ENCODE data around the gene GPATCH3.
"Not testable (repeated sequence)": the region's sequence is repeated elsewhere in the genome, so short reads cannot be mapped to it uniquely, and the experiment has no call there.

GPATCH3 gene

GRCh38 chr1:26900815-26901511, 696 bp upstream of the GPATCH3 start:
- no peaks in the 10 kb centered on the region for H3K27me3 Mint-ChIP-seq
- ATAC-seq (replicated peaks) = peak; percentile 1 to 4
- H3K27ac Mint-ChIP-seq = peak overlapping the region; percentile 100

DNA sequence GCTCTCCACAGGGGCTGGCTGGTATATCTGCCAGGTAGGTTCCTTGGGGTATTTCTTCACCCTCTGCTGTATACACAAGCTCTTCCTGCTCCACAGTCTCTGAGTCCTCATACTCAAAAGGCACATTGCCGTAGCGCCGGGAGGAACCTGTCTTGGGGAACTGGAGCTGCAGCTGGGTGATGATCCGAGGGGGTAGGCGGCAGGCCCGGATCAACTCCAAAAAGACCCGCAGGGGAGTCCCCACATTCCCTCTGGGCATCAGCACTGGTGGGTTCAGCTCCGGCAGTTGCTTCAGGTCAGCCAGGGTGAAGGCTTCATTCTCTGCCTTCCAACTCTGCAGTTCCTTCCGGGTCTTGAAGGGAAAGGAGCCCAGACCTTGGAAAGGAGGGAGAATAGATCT, 2.9 kb downstream of the GPATCH3 start:
- Mint-ChIP-seq H3K27ac (peak overlapping the region; percentile 48), H3K9me3 (no peaks in the 10 kb centered on the region), H3K36me3 (peaks cover 28 to 42% of the 10 kb centered on the region in 2 donors), H3K4me3 (no peak overlapping the region), H3K27me3 (no peaks in the 10 kb centered on the region), H3K4me1 (peaks cover 26 to 30% of the 10 kb centered on the region in 2 donors)
- no peak for ATAC-seq (replicated peaks)
- no peak for DNase-seq

More at GRCh38 chr1:26900815-26901511, 696 bp upstream of the GPATCH3 start:
- DNase-seq = no peak
- peaks cover 10 to 11% of the 10 kb centered on the region in 2 donors for H3K36me3 Mint-ChIP-seq
- H3K9me3 Mint-ChIP-seq = no peaks in the 10 kb centered on the region
- H3K4me3 Mint-ChIP-seq = peak overlapping the region; percentile 92 to 98
- peaks cover 21 to 30% of the 10 kb centered on the region in 2 donors for H3K4me1 Mint-ChIP-seq

DNA sequence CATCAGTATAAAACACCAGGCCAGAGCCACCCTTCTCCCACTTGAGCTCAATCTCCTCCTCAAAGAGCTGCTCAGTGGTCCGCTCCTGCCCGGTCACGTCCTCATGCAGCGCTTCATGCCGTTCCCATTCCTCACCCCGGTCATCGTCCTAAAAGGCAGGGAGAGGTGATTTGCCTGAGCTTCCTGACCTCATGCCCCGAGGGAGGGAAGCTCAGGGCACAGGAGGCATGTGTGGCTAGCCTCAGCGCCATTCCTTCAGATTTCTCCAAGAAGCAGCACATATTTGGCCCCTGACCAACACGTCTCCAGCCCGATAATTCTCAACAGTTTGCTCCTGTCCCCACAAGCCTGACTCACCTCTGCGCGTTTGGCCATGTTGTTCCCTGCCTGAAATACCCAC, 6.0 kb downstream of the GPATCH3 start:
- no peaks in the 10 kb centered on the region for H3K27me3 Mint-ChIP-seq
- no peak overlapping the region for H3K4me3 Mint-ChIP-seq
- H3K27ac Mint-ChIP-seq = peak overlapping the region; percentile 11
- H3K4me1 Mint-ChIP-seq = peaks cover 22 to 33% of the 10 kb centered on the region in 2 donors
- no peak for DNase-seq
- H3K9me3 Mint-ChIP-seq = no peaks in the 10 kb centered on the region
- ATAC-seq (replicated peaks) = no peak
- H3K36me3 Mint-ChIP-seq = peaks cover 42 to 48% of the 10 kb centered on the region in 2 donors

- no peaks in the 10 kb centered on the region for H3K9me3 Mint-ChIP-seq
- H3K27ac Mint-ChIP-seq = peak overlapping the region; percentile 97
- H3K36me3 Mint-ChIP-seq = peaks cover 45 to 59% of the 10 kb centered on the region in 2 donors
- ATAC-seq (replicated peaks) (peak; percentile 45 to 51), DNase-seq (no peak)
- no peaks in the 10 kb centered on the region for H3K27me3 Mint-ChIP-seq
- H3K4me1 Mint-ChIP-seq = peaks cover 25 to 41% of the 10 kb centered on the region in 2 donors
- peak overlapping the region; percentile 97 to 98 for H3K4me3 Mint-ChIP-seq
Observed at GRCh38 chr1:26890467-26890796, 9.8 kb downstream of the GPATCH3 start.

GRCh38 chr1:26889551-26890466, 10.5 kb downstream of the GPATCH3 start, which contains the start of gene GPN2:
TSS of gene GPN2 (minus strand) at chr1:26890283. CDS start at chr1:26890096, 187 bp downstream.
- H3K4me1 Mint-ChIP-seq = peaks cover 29 to 46% of the 10 kb centered on the region in 2 donors
- no peaks in the 10 kb centered on the region for H3K9me3 Mint-ChIP-seq
- H3K36me3 Mint-ChIP-seq = peaks cover 49 to 60% of the 10 kb centered on the region in 2 donors
- DNase-seq = peak; percentile 71
- H3K27ac Mint-ChIP-seq = peak within 1 kb of the TSS; percentile 97
- peak within 1 kb of the TSS; percentile 97 to 98 for H3K4me3 Mint-ChIP-seq
- no peaks in the 10 kb centered on the region for H3K27me3 Mint-ChIP-seq
- peak; percentile 97 to 98 for ATAC-seq (replicated peaks)

DNA sequence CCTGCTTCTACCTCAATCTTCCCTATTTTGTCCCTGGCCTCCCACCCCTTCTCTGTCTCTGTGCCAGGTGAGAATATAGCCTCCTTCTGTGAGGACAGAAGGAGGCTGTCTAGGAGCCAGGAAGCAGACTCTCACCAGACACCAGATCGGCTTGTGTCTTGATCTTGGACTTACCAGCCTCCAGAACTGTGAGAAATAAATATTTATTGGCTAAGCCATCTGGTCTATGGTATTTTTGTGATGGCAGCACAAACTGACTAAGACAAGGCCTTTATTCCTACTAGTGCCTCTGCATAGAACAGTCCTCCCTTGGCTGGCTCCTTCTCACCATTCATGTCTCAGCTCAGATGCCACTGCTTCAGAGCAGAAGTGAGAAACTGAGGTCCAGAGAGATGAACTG, 12.0 kb downstream of the GPATCH3 start:
- DNase-seq (no peak), ATAC-seq (replicated peaks) (no peak)
- Mint-ChIP-seq H3K9me3 (no peaks in the 10 kb centered on the region), H3K36me3 (peaks cover 53 to 61% of the 10 kb centered on the region in 2 donors), H3K4me1 (peaks cover 25 to 51% of the 10 kb centered on the region in 2 donors), H3K27ac (peak overlapping the region; percentile 97), H3K27me3 (no peaks in the 10 kb centered on the region), H3K4me3 (peak overlapping the region; percentile 97 to 98)

DNA sequence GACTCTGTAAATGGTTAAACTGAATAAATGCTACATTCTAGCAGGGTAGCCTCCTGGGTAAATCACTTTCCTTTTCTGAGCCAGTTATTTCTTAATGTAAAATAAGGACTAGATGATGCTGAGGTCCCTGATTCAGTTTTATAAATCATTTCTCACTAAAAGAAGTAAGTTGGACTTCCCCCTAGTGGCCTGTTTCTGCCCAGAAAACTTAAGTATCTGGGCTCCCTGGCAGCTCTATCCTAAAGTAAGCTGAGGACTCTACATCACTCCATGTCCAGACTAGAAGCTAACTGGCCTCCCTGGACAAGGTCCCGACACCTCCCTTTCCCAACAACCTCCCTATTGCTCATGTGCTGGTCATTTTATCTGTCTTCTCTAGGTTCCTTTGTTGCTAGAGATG, 13.1 kb downstream of the GPATCH3 start:
- Mint-ChIP-seq H3K27me3 (no peaks in the 10 kb centered on the region), H3K4me1 (peaks cover 29 to 51% of the 10 kb centered on the region in 2 donors), H3K9me3 (no peaks in the 10 kb centered on the region), H3K27ac (no peak overlapping the region), H3K36me3 (peaks cover 52 to 61% of the 10 kb centered on the region in 2 donors), H3K4me3 (peak overlapping the region in 1 of 2 donors; percentile 44)
- DNase-seq (no peak), ATAC-seq (replicated peaks) (no peak)

- Mint-ChIP-seq H3K27ac (no peak overlapping the region), H3K4me1 (peaks cover 13 to 17% of the 10 kb centered on the region in 2 donors), H3K27me3 (no peaks in the 10 kb centered on the region), H3K36me3 (peaks cover 38 to 49% of the 10 kb centered on the region in 2 donors), H3K4me3 (no peak overlapping the region), H3K9me3 (no peaks in the 10 kb centered on the region)
- no peak for ATAC-seq (replicated peaks)
- no peak for DNase-seq
Observed at GRCh38 chr1:26882696-26883463, 17.4 kb downstream of the GPATCH3 start.

DNA sequence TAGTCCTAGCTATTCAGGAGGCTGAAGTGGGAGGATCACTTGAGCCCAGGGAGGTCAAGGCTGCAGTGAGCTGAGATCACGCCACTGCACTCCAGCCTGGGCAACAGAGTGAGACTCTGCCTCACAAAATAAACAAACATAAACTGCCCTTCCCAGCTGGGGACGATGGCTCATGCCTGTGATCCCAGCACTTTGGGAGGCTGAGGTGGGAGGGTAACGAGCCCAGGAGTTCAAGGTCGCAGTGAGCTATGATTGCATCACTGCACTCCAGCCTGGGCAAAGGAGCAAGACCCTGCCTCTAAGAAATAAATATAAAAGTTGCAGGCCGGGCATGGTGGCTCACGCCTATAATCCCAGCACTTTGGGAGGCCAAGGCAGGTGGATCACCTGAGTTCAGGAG, 18.7 kb downstream of the GPATCH3 start:
- H3K36me3 Mint-ChIP-seq = peaks cover 38 to 50% of the 10 kb centered on the region in 2 donors

DNA sequence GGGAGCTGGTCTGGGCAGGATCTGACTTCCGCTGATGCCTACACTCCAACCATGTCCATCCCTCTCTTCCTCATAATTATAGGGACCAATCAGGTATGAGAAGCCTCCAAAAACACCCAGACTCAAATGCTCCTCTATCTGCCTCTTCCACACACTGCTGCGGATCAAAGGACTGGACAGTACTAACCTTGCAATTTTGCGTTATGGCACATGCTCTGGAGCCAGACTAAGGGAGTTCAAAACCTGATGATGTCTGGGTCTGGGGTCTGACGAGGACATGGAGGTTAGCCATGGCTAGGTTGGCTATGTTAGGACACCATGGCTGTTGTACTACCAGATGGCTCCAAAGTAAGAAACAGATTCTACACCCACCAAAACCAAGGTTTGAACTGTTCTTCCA, 20.5 kb downstream of the GPATCH3 start:
- DNase-seq (no peak), ATAC-seq (replicated peaks) (no peak)
- Mint-ChIP-seq H3K27me3 (no peaks in the 10 kb centered on the region), H3K27ac (no peak overlapping the region), H3K4me3 (no peak overlapping the region), H3K4me1 (peaks cover 5 to 7% of the 10 kb centered on the region in 2 donors), H3K36me3 (peaks cover 33 to 51% of the 10 kb centered on the region in 2 donors), H3K9me3 (no peaks in the 10 kb centered on the region)

More for the DNA sequence above, 18.7 kb downstream of the GPATCH3 start:
- not testable (repeated sequence) for ATAC-seq (replicated peaks); H3K4me3 Mint-ChIP-seq; H3K27me3 Mint-ChIP-seq; H3K27ac Mint-ChIP-seq; H3K9me3 Mint-ChIP-seq; DNase-seq
- H3K4me1 Mint-ChIP-seq = peaks cover 10 to 11% of the 10 kb centered on the region in 2 donors

GRCh38 chr1:26877326-26877725, 22.9 kb downstream of the GPATCH3 start:
- H3K27ac Mint-ChIP-seq = no peak overlapping the region
- ATAC-seq (replicated peaks) = no peak

GRCh38 chr1:26874896-26875295, 25.4 kb downstream of the GPATCH3 start:
- no peaks in the 10 kb centered on the region for H3K9me3 Mint-ChIP-seq
- H3K36me3 Mint-ChIP-seq = peaks cover 10 to 29% of the 10 kb centered on the region in 2 donors
- no peaks in the 10 kb centered on the region for H3K27me3 Mint-ChIP-seq
- H3K4me3 Mint-ChIP-seq = no peak overlapping the region
- no peak overlapping the region for H3K27ac Mint-ChIP-seq
- ATAC-seq (replicated peaks) (no peak), DNase-seq (no peak)
- peaks cover 0 to 2% of the 10 kb centered on the region in 2 donors for H3K4me1 Mint-ChIP-seq

More at GRCh38 chr1:26877326-26877725, 22.9 kb downstream of the GPATCH3 start:
- DNase-seq = no peak
- Mint-ChIP-seq H3K4me3 (no peak overlapping the region), H3K9me3 (no peaks in the 10 kb centered on the region), H3K36me3 (peaks cover 12 to 32% of the 10 kb centered on the region in 2 donors), H3K4me1 (peaks cover 0 to 2% of the 10 kb centered on the region in 2 donors), H3K27me3 (no peaks in the 10 kb centered on the region)

DNA sequence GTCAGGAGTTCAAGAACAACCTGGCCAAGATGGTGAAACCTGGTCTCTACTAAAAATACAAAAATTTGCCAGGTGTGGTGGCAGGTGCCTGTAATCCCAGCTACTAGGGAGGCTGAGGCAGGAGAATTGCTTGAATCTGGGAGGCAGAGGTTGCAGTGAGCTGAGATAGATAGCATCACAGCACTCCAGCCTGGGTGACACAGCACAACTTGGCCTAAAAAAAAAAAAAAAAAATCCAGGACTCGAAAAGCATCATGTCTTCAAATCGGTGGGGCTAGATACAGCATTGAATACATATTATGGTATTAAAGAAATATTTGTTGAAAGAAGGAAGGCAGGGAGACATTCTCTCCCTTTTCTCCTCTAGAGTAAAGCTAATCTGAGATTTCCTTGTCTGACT, 27.2 kb downstream of the GPATCH3 start:
- H3K27me3 Mint-ChIP-seq, H3K4me1 Mint-ChIP-seq, H3K4me3 Mint-ChIP-seq: not testable (repeated sequence)

More for the DNA sequence above, 27.2 kb downstream of the GPATCH3 start:
- not testable (repeated sequence) for DNase-seq; ATAC-seq (replicated peaks); H3K9me3 Mint-ChIP-seq; H3K27ac Mint-ChIP-seq
- H3K36me3 Mint-ChIP-seq = peaks cover 3 to 24% of the 10 kb centered on the region in 2 donors
